HCT116 (cell line): ENCODE data around the gene XPNPEP2. TPM values are rescaled to one million over a fixed set of nuclear protein-coding genes. Genes with fewer than 3 reads are reported as not detected.

ENCODE experiments used
- ATAC-seq: fragments of 200-7000 bp; cut with Tn5 transposase; 2 replicates; pipeline ENCODE4 v1.9.1; 2020; ENCODE audit warnings: mild to moderate bottlenecking, moderate library complexity
- BruUV-seq: library from RNA; stranded (reverse); fragments of 400-500 nt; replicated peaks from 2 replicates; lab custom pipeline; 2021; lab: Mats Ljungman, UMichigan
- CTCF ChIA-PET: fragments of 300-600 bp; sonication (Branson Sonifier 250); formaldehyde crosslinking; loops from one replicate; lab custom pipeline; 2021; ENCODE audit warnings: antibody characterized with exemption; lab: Charles Lee
- POLR2A ChIA-PET: fragments of 300-600, 350-600 bp; sonication (Branson Sonifier 250); formaldehyde crosslinking; loops from one replicate; lab custom pipeline; 2021; ENCODE audit warnings: antibody characterized with exemption; lab: Charles Lee
- RAD21 ChIA-PET, 2 experiments: fragments of 300-600 bp; sonication (Branson Sonifier 250); formaldehyde crosslinking; loops; one replicate each; lab custom pipeline; 2023; ENCODE audit warnings: low total read pairs in 2 of 2; ENCODE audit not compliant: uncharacterized antibody in 2 of 2, unreplicated experiment in 2 of 2, low non-redundant PET in 1 of 2; lab: Charles Lee
- DNase-seq: peaks from one replicate; pipeline ENCODE4 v3.0.0-alpha.2; 2010; ENCODE audit warnings: low read depth, low spot score
- H2AFZ ChIP-seq: fragments of 200-600 bp; shearing (Covaris generic), sonication (generic); 2 replicates; pipeline ENCODE4 v1.6.1; 2017; ENCODE audit warnings: low read depth, mixed run types, mixed read lengths, antibody characterized with exemption, low read length; ENCODE audit not compliant: poor library complexity, severe bottlenecking
- H3K27ac ChIP-seq: 2 replicates; pipeline ENCODE4 v1.5.1; 2012; ENCODE audit warnings: low read depth, low read length
- H3K27me3 ChIP-seq: fragments of 200-600 bp; sonication (generic); 2 replicates; pipeline ENCODE4 v1.6.1; 2016; ENCODE audit warnings: mixed run types, low read length, mixed read lengths; ENCODE audit not compliant: insufficient read depth
- H3K36me3 ChIP-seq, 2 experiments: fragments of 200-500 bp in 1 of 2; fragments of 200-600 bp in 1 of 2; sonication (Bioruptor generic) in 1 of 2; sonication (generic) in 1 of 2; 2 replicates each; pipeline versions ENCODE4 v1.5.1 to v1.6.1; 2014 to 2016; ENCODE audit warnings: low read length in 2 of 2, inconsistent platforms in 1 of 2, mixed read lengths in 1 of 2, mixed run types in 1 of 2; ENCODE audit not compliant: insufficient read depth in 2 of 2, control insufficient read depth in 1 of 2
- H3K4me1 ChIP-seq, 2 experiments: fragments of 200-600 bp in 1 of 2; sonication (generic) in 1 of 2; 2 replicates each; pipeline versions ENCODE4 v1.5.1 to v1.6.1; 2012 to 2017; ENCODE audit warnings: low read length in 2 of 2, inconsistent platforms in 1 of 2, mild to moderate bottlenecking in 1 of 2, mixed read lengths in 1 of 2, mixed run types in 1 of 2, moderate library complexity in 1 of 2; ENCODE audit not compliant: insufficient read depth in 2 of 2, control insufficient read depth in 1 of 2
- H3K4me2 ChIP-seq: fragments of 200-600 bp; sonication (generic); 2 replicates; pipeline ENCODE4 v1.6.1; 2017; ENCODE audit warnings: mixed run types, low read length, mixed read lengths
- H3K4me3 ChIP-seq, 2 experiments: fragments of 200-600 bp in 1 of 2; sonication (generic) in 1 of 2; replicated peaks in 1 of 2; 2 replicates each; pipeline ENCODE4 v1.5.1; 2011 to 2016; ENCODE audit warnings: low read length in 2 of 2, control low read depth in 1 of 2, low read depth in 1 of 2, mild to moderate bottlenecking in 1 of 2, mixed read lengths in 1 of 2, mixed run types in 1 of 2
- H3K79me2 ChIP-seq: fragments of 200-600 bp; sonication (generic); 2 replicates; pipeline ENCODE4 v1.6.1; 2017; ENCODE audit warnings: mild to moderate bottlenecking, mixed run types, low read length, moderate library complexity, mixed read lengths; ENCODE audit not compliant: insufficient read depth
- H3K9ac ChIP-seq: fragments of 200-600 bp; sonication (generic); 2 replicates; pipeline ENCODE4 v1.6.1; 2016; ENCODE audit warnings: low read length, mixed read lengths
- H3K9me2 ChIP-seq: fragments of 200-600 bp; sonication (generic), shearing (Covaris generic); 2 replicates; pipeline ENCODE4 v1.6.1; 2017; ENCODE audit warnings: mixed run types, mild to moderate bottlenecking, moderate library complexity; ENCODE audit not compliant: insufficient read depth
- H3K9me3 ChIP-seq, 2 experiments: fragments of 200-500 bp in 1 of 2; fragments of 200-600 bp in 1 of 2; sonication (Bioruptor generic) in 1 of 2; sonication (generic) in 1 of 2; 2 replicates each; pipeline ENCODE4 v1.6.1; 2014 to 2017; ENCODE audit warnings: low read length in 2 of 2, mixed read lengths in 2 of 2, inconsistent platforms in 1 of 2, low read depth in 1 of 2, mild to moderate bottlenecking in 1 of 2, mixed run types in 1 of 2, moderate library complexity in 1 of 2; ENCODE audit not compliant: control insufficient read depth in 1 of 2, insufficient read depth in 1 of 2
- H4K20me1 ChIP-seq: fragments of 200-600 bp; sonication (generic), shearing (Covaris generic); 2 replicates; pipeline ENCODE4 v1.6.1; 2017; ENCODE audit warnings: mixed run types, mild to moderate bottlenecking, moderate library complexity; ENCODE audit not compliant: insufficient read depth
- ATF3 ChIP-seq: IDR thresholded peaks from 2 replicates; pipeline ENCODE4 v1.6.1; 2012
- CBX3 ChIP-seq: IDR thresholded peaks from 2 replicates; pipeline ENCODE4 v1.6.1; 2012; ENCODE audit warnings: low read depth
- CEBPB ChIP-seq: IDR thresholded peaks from 2 replicates; pipeline ENCODE4 v1.6.1; 2012; ENCODE audit warnings: low read depth
- EGR1 ChIP-seq: IDR thresholded peaks from 2 replicates; pipeline ENCODE4 v1.6.1; 2012; ENCODE audit warnings: low read depth
- ELF1 ChIP-seq: IDR thresholded peaks from 2 replicates; pipeline ENCODE4 v1.6.1; 2012; ENCODE audit warnings: low read depth, borderline replicate concordance
- FOSL1 ChIP-seq: IDR thresholded peaks from 2 replicates; pipeline ENCODE4 v1.6.1; 2012; ENCODE audit warnings: low read depth
- POLR2AphosphoS5 ChIP-seq: IDR thresholded peaks from 2 replicates; pipeline ENCODE4 v1.6.1; 2011; ENCODE audit warnings: mild to moderate bottlenecking, low read depth, low read length, moderate library complexity
- RAD21 ChIP-seq: IDR thresholded peaks from 2 replicates; pipeline ENCODE4 v1.6.1; 2012; ENCODE audit warnings: low read depth, mild to moderate bottlenecking
- SIN3A ChIP-seq: IDR thresholded peaks from 2 replicates; pipeline ENCODE4 v1.6.1; 2012; ENCODE audit warnings: low read depth
- SP1 ChIP-seq: IDR thresholded peaks from 2 replicates; pipeline ENCODE4 v1.6.1; 2012; ENCODE audit warnings: low read depth
- SRF ChIP-seq: IDR thresholded peaks from 2 replicates; pipeline ENCODE4 v1.6.1; 2012; ENCODE audit warnings: low read depth
- TCF7L2 ChIP-seq: IDR thresholded peaks from 2 replicates; pipeline ENCODE4 v1.7.0; 2011; ENCODE audit warnings: borderline replicate concordance, inconsistent platforms; ENCODE audit not compliant: insufficient read depth, insufficient read length; ENCODE audit errors: extremely low read depth
- ZFX ChIP-seq: fragments of 450-650 bp; IDR thresholded peaks from 2 replicates; pipeline ENCODE4 v1.6.1; 2017
- ZNF274 ChIP-seq: fragments of 200-500 bp; sonication (Bioruptor generic); IDR thresholded peaks from 2 replicates; pipeline ENCODE4 v1.6.1; 2014; ENCODE audit warnings: mild to moderate bottlenecking, low read depth, low read length, inconsistent platforms
- intact Hi-C: fragments of 100-400 bp; cut with micrococcal nuclease; formaldehyde crosslinking; loops from 2 replicates; pipeline ENCODE4 v1.10.0; 2022
- total RNA-seq: library from RNA; stranded (reverse); gene quantifications from one replicate; pipeline ENCODE4 v1.2.1, GENCODE V29; 2021; ENCODE audit not compliant: unreplicated experiment
- TF ChIP-seq, protein P1 (sequence below): IDR thresholded peaks from 2 replicates; pipeline ENCODE4 v1.6.1; 2012; ENCODE audit warnings: low read depth

Gene XPNPEP2
- total RNA-seq, 1 experiment from 2014 or later = not detected

DNA sequence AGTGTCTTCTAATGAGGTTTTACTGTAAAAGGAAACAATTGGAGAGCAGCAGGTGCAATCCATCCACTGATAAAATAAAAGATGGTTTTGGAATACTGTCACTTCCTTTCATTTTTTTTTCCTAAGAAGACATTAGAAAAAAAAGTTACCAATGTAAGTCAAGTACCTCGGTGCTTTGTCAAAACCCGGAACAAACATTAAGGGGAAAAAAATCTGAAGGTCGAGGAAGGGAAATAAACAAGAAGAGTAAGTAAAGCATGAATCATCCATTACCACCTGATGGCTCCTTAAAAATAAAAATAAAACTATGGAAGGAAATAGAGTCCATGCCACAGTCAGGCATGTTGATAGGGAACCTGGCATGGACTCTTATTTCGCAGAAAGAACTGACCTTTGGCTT lies 15.3 kb upstream of the XPNPEP2 start:
- no peak for DNase-seq
- POLR2A ChIA-PET = no interaction called here
- ATAC-seq = no peak

More for the DNA sequence above, 15.3 kb upstream of the XPNPEP2 start:
- no peaks in the 10 kb centered on the region for H3K4me1 ChIP-seq
- H3K9me3 ChIP-seq = no peaks in the 10 kb centered on the region
- no peak overlapping the region for H3K9ac ChIP-seq
- H3K36me3 ChIP-seq = no peaks in the 10 kb centered on the region
- RAD21 ChIA-PET = no interaction called here
- H2AFZ ChIP-seq = no peak overlapping the region
- intact Hi-C loops = no loop called here
- BruUV-seq = no TSS peak
- H3K27ac ChIP-seq = no peak overlapping the region
- H3K4me3 ChIP-seq = no peak overlapping the region
- no peak overlapping the region for H3K4me2 ChIP-seq
- no peaks in the 10 kb centered on the region for H3K79me2 ChIP-seq
- H3K27me3 ChIP-seq = no peaks in the 10 kb centered on the region
- no peaks in the 10 kb centered on the region for H3K9me2 ChIP-seq
- H4K20me1 ChIP-seq = no peaks in the 10 kb centered on the region
- TF ChIP-seq POLR2AphosphoS5 (no peak), ELF1 (no peak), ZFX (no peak), FOSL1 (no peak), SIN3A (no peak), RAD21 (no peak), EGR1 (no peak), CEBPB (no peak), CBX3 (no peak), ATF3 (no peak), SRF (no peak), TCF7L2 (no peak), SP1 (no peak), ZNF274 (no peak)
- TF ChIP-seq, protein P1, sequence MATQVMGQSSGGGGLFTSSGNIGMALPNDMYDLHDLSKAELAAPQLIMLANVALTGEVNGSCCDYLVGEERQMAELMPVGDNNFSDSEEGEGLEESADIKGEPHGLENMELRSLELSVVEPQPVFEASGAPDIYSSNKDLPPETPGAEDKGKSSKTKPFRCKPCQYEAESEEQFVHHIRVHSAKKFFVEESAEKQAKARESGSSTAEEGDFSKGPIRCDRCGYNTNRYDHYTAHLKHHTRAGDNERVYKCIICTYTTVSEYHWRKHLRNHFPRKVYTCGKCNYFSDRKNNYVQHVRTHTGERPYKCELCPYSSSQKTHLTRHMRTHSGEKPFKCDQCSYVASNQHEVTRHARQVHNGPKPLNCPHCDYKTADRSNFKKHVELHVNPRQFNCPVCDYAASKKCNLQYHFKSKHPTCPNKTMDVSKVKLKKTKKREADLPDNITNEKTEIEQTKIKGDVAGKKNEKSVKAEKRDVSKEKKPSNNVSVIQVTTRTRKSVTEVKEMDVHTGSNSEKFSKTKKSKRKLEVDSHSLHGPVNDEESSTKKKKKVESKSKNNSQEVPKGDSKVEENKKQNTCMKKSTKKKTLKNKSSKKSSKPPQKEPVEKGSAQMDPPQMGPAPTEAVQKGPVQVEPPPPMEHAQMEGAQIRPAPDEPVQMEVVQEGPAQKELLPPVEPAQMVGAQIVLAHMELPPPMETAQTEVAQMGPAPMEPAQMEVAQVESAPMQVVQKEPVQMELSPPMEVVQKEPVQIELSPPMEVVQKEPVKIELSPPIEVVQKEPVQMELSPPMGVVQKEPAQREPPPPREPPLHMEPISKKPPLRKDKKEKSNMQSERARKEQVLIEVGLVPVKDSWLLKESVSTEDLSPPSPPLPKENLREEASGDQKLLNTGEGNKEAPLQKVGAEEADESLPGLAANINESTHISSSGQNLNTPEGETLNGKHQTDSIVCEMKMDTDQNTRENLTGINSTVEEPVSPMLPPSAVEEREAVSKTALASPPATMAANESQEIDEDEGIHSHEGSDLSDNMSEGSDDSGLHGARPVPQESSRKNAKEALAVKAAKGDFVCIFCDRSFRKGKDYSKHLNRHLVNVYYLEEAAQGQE = no peak
- CTCF ChIA-PET = no interaction called here
